Hepatocyte (in vitro differentiated cells): ENCODE measurements around the gene CDH4.

Experiments used
- CTCF ChIP-seq: fragments of 200-600 bp; sonication (generic); IDR thresholded peaks from 2 replicates; pipeline ENCODE4 v1.5.1; 2016; ENCODE audit warnings: antibody characterized with exemption, mild to moderate bottlenecking; ENCODE audit not compliant: poor library complexity
- EZH2 ChIP-seq: fragments of 200-600 bp; sonication (generic); IDR thresholded peaks from 2 replicates; pipeline ENCODE4 v1.6.1; 2016; ENCODE audit warnings: antibody characterized with exemption, mild to moderate bottlenecking, borderline replicate concordance

- no peak for TF ChIP-seq CTCF
- no peak for TF ChIP-seq EZH2
Measured at GRCh38 chr20:61940976-61941720, 689.1 kb downstream of the CDH4 start.
